Spinal cord (tissue), 10 donors: ENCODE results near the gene OR10A2. TPM values are rescaled to one million over a fixed set of nuclear protein-coding genes. Genes with fewer than 3 reads are reported as not detected.
"Not testable (repeated sequence)": the region's sequence is repeated elsewhere in the genome, so short reads cannot be mapped to it uniquely, and the experiment has no call there.

Source experiments
- DNase-seq, 6 donors: peaks; one replicate each; pipeline versions ENCODE4 v3.0.0 to v3.0.0-alpha.2; 2013 to 2015; ENCODE audit warnings: low spot score in 6 of 6, low read depth in 4 of 6
- H3K27ac ChIP-seq: one replicate; pipeline ENCODE4 v1.5.1; 2013; ENCODE audit warnings: low read depth, low read length, control low read depth
- H3K27me3 ChIP-seq: one replicate; pipeline ENCODE4 v1.6.1; 2013; ENCODE audit warnings: low read length; ENCODE audit not compliant: control insufficient read depth, insufficient read depth
- H3K36me3 ChIP-seq: one replicate; pipeline ENCODE4 v1.6.1; 2013; ENCODE audit warnings: low read length; ENCODE audit not compliant: control insufficient read depth, insufficient read depth
- H3K4me1 ChIP-seq: one replicate; pipeline ENCODE4 v1.6.1; 2013; ENCODE audit warnings: low read length; ENCODE audit not compliant: control insufficient read depth, insufficient read depth
- H3K4me3 ChIP-seq: one replicate; pipeline ENCODE4 v1.5.1; 2013; ENCODE audit warnings: low read depth, low read length, control low read depth
- H3K9me3 ChIP-seq: one replicate; pipeline ENCODE4 v1.6.1; 2013; ENCODE audit warnings: low read length; ENCODE audit not compliant: control insufficient read depth, insufficient read depth
- WGBS: methylation state at CpG from one replicate; pipeline ENCODE4 v1.1.5; 2013; ENCODE audit warnings: missing lambda C conversion rate; ENCODE audit not compliant: insufficient coverage; 5-methylcytosine and 5-hydroxymethylcytosine counted together
- polyA plus RNA-seq, 2 donors: library from polyadenylated mRNA; unstranded; fragments of 120-200 nt; gene quantifications; one replicate each; pipeline ENCODE4 v1.2.1, GENCODE V29; 2013; ENCODE audit not compliant: insufficient read length in 2 of 2
- total RNA-seq, 2 donors: library from RNA; depleted of rRNA in 1 of 2; stranded (reverse); fragments of 120-200 nt in 1 of 2; fragments of >200 nt in 1 of 2; gene quantifications; one replicate each; pipeline versions ENCODE4 v1.2.3 to v1.2.4, GENCODE V29; 2013 to 2014
- donor health status: healthy.

OR10A2 gene
- total and polyA plus RNA-seq, 4 donors, result 0.08 to 0.21 TPM; not detected in 2

DNA sequence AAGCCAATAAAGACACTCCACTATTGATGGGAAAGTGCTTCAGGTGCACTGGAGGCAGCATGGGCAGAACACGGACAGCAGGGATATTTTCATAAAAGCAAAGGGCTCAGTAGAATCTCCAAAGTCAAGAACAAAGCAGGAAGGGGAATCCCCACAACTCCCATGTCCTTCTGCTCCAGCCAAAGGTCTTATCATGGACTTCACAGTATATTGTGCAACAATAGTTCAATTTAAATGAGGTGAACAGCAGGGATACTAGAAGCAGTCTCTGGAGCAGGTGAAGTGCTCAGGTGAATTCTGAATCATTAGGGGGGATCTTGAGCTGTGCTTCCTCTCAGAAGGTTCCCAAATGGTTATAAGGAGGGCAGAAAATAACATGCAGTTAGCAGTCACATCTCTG is 36.1 kb downstream of the OR10A2 start:
- no peak overlapping the region for H3K27ac ChIP-seq
- H3K36me3 ChIP-seq, result no peaks in the 10 kb centered on the region
- no peaks in the 10 kb centered on the region for H3K9me3 ChIP-seq
- no peak overlapping the region for H3K4me3 ChIP-seq
- no CpG with 5 or more reads among the region's 1 CpG for WGBS
- H3K27me3 ChIP-seq, result no peaks in the 10 kb centered on the region
- no peak for DNase-seq
- H3K4me1 ChIP-seq, result no peaks in the 10 kb centered on the region

DNA sequence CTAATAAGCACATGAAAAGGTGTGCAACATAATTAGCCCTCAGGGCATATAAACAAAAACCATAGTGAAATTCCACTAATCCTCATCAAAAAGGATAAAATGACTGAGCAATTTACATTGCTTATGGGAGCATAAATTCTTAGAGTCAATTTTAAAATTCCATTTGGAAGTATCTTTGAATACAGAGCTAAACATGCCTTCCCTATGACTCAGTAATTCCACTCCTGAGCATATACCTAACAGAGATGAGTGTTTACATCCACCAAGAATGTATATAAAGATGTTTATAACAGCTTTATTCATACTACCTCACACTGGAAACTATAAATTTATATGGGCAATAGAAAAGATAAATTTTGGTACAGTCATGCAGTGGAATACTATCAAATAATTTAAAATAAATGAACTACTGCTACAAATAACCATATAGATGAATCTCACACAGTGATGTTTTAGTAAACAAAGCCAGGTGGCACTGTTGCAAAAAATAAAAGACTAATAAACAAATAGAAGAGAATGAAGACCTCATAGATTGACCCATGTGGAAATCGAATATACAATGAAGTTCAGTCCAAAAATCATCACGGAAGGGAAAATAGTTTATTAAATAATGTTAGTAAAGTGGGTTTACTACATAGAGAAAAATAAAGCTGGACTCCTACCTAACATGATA is 37.6 kb downstream of the OR10A2 start:
- no peak for DNase-seq
- Histone ChIP-seq H3K27ac (no peak overlapping the region), H3K27me3 (no peaks in the 10 kb centered on the region), H3K4me3 (no peak overlapping the region), H3K9me3 (no peaks in the 10 kb centered on the region), H3K4me1 (no peaks in the 10 kb centered on the region), H3K36me3 (no peaks in the 10 kb centered on the region)
- no CpG with 5 or more reads among the region's 2 CpGs for WGBS

DNA sequence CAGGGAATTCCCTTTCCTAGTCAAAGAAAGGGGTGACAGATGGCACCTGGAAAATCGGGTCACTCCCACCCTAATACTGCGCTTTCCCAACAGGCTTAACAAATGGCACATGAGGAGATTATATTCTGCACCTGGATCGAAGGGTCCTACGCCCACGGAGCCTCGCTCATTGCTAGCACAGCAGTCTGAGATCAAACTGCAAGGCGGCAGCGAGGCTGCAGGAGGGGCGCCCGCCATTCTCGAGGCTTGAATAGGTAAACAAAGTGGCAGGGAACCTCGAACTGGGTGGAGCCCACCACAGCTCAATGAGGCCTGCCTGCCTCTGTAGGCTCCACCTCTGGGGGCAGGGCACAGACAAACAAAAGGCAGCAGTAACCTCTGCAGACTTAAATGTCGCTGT is 41.9 kb downstream of the OR10A2 start:
- H3K36me3 ChIP-seq, H3K9me3 ChIP-seq, DNase-seq, H3K27me3 ChIP-seq, H3K4me1 ChIP-seq, H3K27ac ChIP-seq, H3K4me3 ChIP-seq: not testable (repeated sequence)
- WGBS, result 93% methylated on average over 11 of the region's 13 CpGs

DNA sequence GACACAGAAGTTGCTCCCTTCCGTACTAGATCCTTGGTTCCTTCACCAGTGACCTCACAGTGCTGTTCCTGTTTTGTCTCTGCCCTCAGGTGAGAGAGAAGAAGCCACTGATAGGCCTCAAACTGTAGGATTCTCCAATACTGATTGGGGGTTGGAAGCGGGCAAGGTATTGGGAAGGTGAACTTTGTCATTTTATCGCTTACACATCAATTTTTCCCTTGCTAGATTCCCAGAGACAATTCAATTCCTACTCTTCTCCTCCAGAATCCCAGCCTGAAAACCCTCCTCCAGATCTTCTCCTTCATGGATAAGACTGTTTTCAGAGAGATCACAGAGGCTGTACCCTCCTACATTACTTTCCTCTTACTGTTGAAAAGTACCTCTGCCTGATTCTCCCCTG is 48.5 kb downstream of the OR10A2 start:
- H3K9me3 ChIP-seq, result no peaks in the 10 kb centered on the region
- H3K36me3 ChIP-seq, result no peaks in the 10 kb centered on the region
- WGBS, result 100% methylated on average over 1 of the region's 3 CpGs
- H3K27me3 ChIP-seq, result no peaks in the 10 kb centered on the region
- no peak for DNase-seq
- H3K4me1 ChIP-seq, result no peaks in the 10 kb centered on the region
- no peak overlapping the region for H3K4me3 ChIP-seq
- H3K27ac ChIP-seq, result no peak overlapping the region

DNA sequence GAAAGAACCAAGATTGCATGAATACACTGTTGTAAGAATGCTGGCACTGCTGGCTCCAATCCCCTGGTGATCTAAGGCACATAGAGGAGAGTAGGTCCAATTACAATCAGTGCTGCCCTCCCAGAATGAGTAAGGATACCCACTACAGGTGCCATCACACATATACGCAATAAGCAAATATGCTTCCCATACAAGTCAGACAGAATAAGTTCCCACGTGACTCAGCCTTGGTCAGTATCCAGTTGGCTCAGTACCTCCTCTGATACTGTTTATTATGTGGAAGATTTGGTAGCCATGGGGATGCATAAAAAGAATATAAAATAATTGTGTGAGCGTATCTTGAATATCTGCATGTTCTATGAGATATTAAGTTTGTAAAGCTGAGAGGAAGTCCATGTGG is 49.1 kb downstream of the OR10A2 start:
- H3K4me1 ChIP-seq, result no peaks in the 10 kb centered on the region
- no peaks in the 10 kb centered on the region for H3K9me3 ChIP-seq
- WGBS, result 90% methylated on average over 2 of the region's 3 CpGs
- DNase-seq, result no peak
- no peak overlapping the region for H3K4me3 ChIP-seq
- no peaks in the 10 kb centered on the region for H3K27me3 ChIP-seq
- H3K27ac ChIP-seq, result no peak overlapping the region
- no peaks in the 10 kb centered on the region for H3K36me3 ChIP-seq

DNA sequence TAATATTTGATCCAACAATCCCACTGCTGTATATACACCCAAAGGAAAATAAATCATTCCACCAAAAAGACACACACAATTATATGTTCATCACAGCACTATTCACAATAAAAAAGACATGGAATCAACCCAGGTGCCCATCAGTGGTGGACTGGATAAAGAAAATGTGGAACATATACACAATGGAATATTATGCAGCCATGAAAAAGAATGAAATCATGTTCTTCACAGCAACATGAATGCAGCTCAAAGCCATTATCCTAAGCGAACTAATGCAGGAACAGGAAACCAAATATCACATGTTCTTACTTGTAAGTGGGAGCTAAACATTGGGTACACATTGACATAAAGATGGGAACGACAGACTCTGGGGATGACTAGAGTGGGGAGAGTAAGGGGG is 56.8 kb downstream of the OR10A2 start:
- no peaks in the 10 kb centered on the region for H3K36me3 ChIP-seq
- H3K27me3 ChIP-seq, result no peaks in the 10 kb centered on the region
- H3K27ac ChIP-seq, result no peak overlapping the region
- H3K4me1 ChIP-seq, result no peaks in the 10 kb centered on the region
- no peak overlapping the region for H3K4me3 ChIP-seq
- DNase-seq, result no peak
- H3K9me3 ChIP-seq, result no peaks in the 10 kb centered on the region
- WGBS, result no CpG with 5 or more reads among the region's 2 CpGs

DNA sequence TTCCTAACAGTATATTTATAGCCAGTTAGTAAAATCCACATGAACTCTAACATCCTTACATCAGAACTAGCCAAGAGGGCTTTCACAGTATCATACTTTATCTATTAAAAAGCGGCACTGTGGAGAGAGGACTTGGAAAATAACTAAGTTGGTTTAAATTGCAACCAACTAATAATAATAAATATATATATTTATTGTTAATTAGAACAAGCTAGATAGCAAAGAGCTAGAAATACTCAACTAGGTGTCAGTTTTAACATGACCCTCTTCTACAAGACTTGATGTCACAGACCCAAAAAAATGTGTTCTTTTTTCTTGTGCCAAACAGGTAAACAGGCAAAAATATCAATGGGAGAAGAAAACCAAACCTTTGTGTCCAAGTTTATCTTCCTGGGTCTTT is 57.8 kb downstream of the OR10A2 start, which contains the start of gene OR2D3:
TSS of gene OR2D3 (plus strand) at position 301 of the 400 bp plus-strand sequence. CDS start at position 301, 0 bp downstream.
- DNase-seq, result no peak
- no peaks in the 10 kb centered on the region for H3K4me1 ChIP-seq
- no peak within 1 kb of the TSS for H3K27ac ChIP-seq
- no peaks in the 10 kb centered on the region for H3K9me3 ChIP-seq
- no peaks in the 10 kb centered on the region for H3K27me3 ChIP-seq
- no CpG with 5 or more reads among the region's 1 CpG for WGBS
- no peak within 1 kb of the TSS for H3K4me3 ChIP-seq
- H3K36me3 ChIP-seq, result no peaks in the 10 kb centered on the region

Other genes starting within 250 kb of the OR10A2 start
- gene TPP1, start 243.6 kb upstream of the OR10A2 start, total RNA-seq, result 10 to 100 TPM; 31.1 to 40.3 TPM
- gene TPP1, start 243.6 kb upstream of the OR10A2 start, polyA plus RNA-seq, result 10 to 100 TPM; 73.1 to 81.2 TPM
- 10 to 100 TPM; 29.1 to 43.6 TPM for gene DCHS1, start 207.2 kb upstream of the OR10A2 start, total RNA-seq
- 10 to 100 TPM; 38.8 to 42.8 TPM for gene DCHS1, start 207.2 kb upstream of the OR10A2 start, polyA plus RNA-seq
- gene MRPL17, start 179.7 kb upstream of the OR10A2 start, total RNA-seq, result 10 to 100 TPM; 21.6 to 46.2 TPM
- 10 to 100 TPM; 47.4 to 53.8 TPM for gene MRPL17, start 179.7 kb upstream of the OR10A2 start, polyA plus RNA-seq
- gene OR2AG2, start 91.1 kb upstream of the OR10A2 start, total RNA-seq, result under 1 TPM; 0.28 to 0.30 TPM
- under 1 TPM; 0.06 to 0.14 TPM for gene OR2AG2, start 91.1 kb upstream of the OR10A2 start, polyA plus RNA-seq
- gene OR2AG1, start 80.0 kb upstream of the OR10A2 start, total RNA-seq, result not detected
- gene OR2AG1, start 80.0 kb upstream of the OR10A2 start, polyA plus RNA-seq, result under 1 TPM in 1 of 2 donors, not detected in 1; 0.05 TPM
- under 1 TPM; 0.11 to 0.89 TPM for gene OR6A2, start 63.4 kb upstream of the OR10A2 start, total RNA-seq
- gene OR6A2, start 63.4 kb upstream of the OR10A2 start, polyA plus RNA-seq, result not detected
- gene OR10A5, start 17.4 kb upstream of the OR10A2 start, total RNA-seq, result not detected
- not detected for gene OR10A5, start 17.4 kb upstream of the OR10A2 start, polyA plus RNA-seq
- gene OR10A4, start 13.6 kb downstream of the OR10A2 start, total RNA-seq, result not detected
- gene OR10A4, start 13.6 kb downstream of the OR10A2 start, polyA plus RNA-seq, result not detected
- under 1 TPM; 0.22 to 0.40 TPM for gene OR2D2, start 29.4 kb downstream of the OR10A2 start, total RNA-seq
- gene OR2D2, start 29.4 kb downstream of the OR10A2 start, polyA plus RNA-seq, result not detected
- gene OR2D3, start 57.9 kb downstream of the OR10A2 start, total RNA-seq, result not detected
- not detected for gene OR2D3, start 57.9 kb downstream of the OR10A2 start, polyA plus RNA-seq
- 1 to 10 TPM; 2.5 to 2.8 TPM for gene ZNF215, start 63.4 kb downstream of the OR10A2 start, total RNA-seq
- gene ZNF215, start 63.4 kb downstream of the OR10A2 start, polyA plus RNA-seq, result 1 to 10 TPM; 3.1 to 4.3 TPM
- 10 to 100 TPM; 11.5 to 12.7 TPM for gene ZNF214, start 157.3 kb downstream of the OR10A2 start, total RNA-seq
- gene ZNF214, start 157.3 kb downstream of the OR10A2 start, polyA plus RNA-seq, result 1 to 10 TPM; 5.8 to 6.8 TPM
- 1 to 10 TPM; 1.2 to 2.2 TPM for gene NLRP14, start 157.4 kb downstream of the OR10A2 start, total RNA-seq
- gene NLRP14, start 157.4 kb downstream of the OR10A2 start, polyA plus RNA-seq, result 1 to 10 TPM; 1.0 to 2.6 TPM
- 1 to 10 TPM in 1 of 2 donors, under 1 TPM in 1; 0.55 to 1.4 TPM for gene RBMXL2, start 225.9 kb downstream of the OR10A2 start, total RNA-seq
- gene RBMXL2, start 225.9 kb downstream of the OR10A2 start, polyA plus RNA-seq, result 1 to 10 TPM in 1 of 2 donors, under 1 TPM in 1; 0.95 to 1.5 TPM